Activated gamma-delta T cell treated with anti-CD3 and anti-CD28 coated beads, Interleukin-2, amount 50 U/mL, for 16 hours (primary cell): ENCODE data around the gene ATAD1.
"Not testable (repeated sequence)": the region's sequence is repeated elsewhere in the genome, so short reads cannot be mapped to it uniquely, and the experiment has no call there.

Source experiments
- DNase-seq: peaks from one replicate; pipeline ENCODE4 v3.0.0-alpha.2; 2020; ENCODE audit warnings: low read depth

Gene ATAD1

DNA sequence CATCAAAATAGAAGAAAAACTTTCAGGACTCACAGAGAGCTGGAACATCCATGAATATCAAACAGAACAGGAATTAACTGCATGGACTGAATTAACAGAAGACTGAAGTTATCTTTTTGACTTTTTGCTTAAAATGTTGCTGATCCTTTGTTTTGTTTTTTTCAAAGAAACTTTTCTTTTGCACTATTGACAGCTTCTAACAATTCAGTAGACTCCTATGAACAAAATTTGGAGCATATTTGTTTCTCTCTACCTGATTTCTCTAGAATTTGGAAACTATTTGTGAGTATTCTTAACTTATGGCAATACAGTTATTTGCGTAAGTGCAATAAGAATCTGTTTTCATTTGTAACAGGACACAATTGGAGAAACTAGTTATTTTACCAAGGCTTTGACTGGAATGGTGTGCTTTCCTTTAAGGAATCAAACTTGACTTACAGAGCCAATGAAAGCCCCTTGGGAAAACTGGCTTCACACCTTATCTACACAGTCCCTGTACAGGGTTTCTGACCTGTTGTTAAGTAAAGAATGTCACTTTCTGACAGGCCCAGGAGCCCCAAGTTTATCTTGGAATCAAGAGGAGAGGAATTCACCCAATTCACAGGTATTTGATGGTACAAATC, 16.1 kb downstream of the ATAD1 start:
- DNase-seq: not testable (repeated sequence)

DNA sequence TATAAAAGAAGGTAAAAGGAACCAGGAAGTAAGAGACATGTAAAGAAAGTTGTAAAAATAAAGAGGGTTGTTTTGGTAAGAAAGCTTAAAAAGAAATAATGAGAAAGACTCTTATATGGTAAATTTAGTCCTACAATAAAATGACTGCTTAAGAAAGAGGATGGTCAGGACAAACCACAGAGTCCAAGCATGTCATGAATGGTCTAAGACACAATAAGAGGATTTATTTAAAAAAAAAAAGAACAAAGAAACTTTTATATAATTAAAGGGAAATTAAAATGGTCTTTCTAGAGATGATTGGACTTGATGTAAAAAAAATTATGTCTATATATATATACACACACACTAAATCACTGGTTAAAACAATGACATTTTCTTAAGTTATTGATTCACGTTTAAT, 18.2 kb downstream of the ATAD1 start:
- no peak for DNase-seq

DNA sequence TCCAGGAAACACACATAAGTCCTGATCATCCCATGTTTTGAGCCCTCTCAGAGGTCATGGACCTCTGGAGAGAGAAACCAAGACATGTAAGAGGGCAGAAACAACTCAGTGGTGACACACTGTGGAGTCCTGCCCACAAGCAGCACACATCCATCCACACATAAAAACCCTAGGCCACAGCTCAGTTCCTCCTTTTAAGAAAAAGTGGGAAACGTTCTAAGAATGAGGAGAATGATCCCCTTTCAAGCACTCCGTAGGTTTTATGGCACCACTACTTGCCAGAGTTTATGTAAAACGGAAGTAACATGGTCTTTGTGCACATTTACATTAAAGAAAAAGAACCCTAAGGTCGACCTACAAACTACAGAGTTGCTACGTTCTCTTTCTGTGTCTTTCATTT, 19.9 kb downstream of the ATAD1 start:
- no peak for DNase-seq

DNA sequence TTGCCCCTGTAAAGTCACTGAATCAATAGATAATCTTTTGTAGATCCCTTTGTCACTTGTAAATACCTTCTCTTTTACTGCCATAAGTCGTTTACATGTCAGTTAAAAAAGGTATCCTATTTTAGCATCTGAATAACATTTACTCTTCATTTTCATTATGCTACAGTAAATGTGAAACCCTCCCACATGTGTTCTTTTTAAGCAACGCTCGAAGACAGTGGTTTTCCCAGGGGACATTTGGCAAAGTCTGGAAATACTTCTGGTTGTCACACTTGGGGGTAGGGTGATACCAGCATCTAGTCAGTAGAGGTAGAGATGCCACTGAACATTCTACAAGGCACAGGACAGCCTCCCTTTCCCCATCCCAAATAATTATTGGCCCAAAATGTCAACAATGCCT, 23.7 kb downstream of the ATAD1 start:
- DNase-seq: no peak

DNA sequence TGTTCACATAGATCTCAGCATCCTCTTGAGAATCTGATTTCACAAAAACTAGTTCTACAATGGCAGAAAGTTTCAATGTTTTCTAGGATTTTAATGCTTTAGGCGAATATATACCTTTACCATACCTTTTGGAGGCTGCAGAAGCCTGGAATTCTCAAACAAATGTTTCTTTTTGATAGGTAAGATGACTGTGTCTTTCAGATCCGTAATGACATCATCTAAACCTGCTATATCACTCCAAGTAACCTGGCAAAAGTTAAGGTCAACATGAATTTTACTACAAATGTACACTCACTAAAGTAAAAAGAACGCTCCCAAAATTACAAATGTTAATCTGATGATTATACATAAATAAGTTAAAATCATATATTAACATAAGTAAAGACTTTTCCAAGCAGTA, 27.8 kb downstream of the ATAD1 start:
- no peak for DNase-seq

DNA sequence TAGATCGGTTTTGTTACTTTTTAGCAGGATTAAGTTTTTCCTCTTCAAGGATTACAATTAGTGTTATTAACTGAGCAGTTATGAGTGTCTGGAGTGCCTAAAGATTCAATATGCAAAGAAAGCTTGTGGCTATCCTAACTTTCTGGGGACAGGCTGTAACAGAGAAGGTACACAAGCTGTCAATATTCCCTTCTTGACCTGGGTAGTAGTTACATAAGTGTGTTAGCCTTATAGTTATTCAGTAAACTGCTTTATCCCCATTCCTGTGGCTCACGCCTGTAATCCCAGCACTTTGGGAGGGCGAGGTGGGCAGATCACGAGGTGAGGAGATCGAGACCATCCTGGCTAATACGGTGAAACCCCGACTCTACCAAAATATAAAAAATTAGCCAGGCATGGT, 31.6 kb downstream of the ATAD1 start:
- DNase-seq: no peak

DNA sequence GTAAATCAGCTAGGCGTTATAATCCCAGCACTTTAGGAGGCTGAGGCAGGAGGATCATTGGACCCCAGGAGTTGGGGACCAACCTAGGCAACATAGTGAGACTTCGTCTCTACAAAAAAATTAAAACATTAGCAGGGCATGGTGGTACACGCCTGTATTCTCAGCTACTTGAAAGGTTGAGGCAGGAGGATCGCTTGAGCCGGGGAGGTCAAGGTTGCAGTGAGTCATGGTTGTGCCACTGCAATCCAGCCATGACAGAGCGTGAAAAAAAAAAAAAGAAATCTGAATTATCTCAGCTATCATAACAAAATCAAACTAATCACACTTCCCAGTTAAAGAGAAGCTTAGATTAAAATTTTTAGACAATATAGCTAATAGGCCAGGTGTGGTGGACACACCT, 35.3 kb downstream of the ATAD1 start:
- no peak for DNase-seq

DNA sequence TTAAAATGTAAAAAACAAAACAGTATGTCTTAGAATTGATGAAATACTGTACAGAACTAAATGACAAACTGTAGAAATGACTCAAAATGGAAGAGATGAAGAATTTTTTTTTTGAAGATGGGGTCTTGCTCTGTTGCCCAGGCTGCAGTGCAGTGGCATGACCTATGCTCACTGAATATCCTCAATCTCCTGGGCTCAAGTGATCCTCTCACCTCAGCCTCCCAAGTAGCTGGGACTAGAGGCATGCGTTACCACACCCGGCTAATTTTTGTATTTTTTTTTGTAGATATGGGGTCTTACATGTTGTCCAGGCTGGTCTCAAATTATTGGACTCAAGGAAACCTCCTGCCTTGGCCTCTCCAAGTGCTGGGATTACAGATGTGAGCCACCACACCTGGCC, 36.5 kb downstream of the ATAD1 start:
- no peak for DNase-seq

DNA sequence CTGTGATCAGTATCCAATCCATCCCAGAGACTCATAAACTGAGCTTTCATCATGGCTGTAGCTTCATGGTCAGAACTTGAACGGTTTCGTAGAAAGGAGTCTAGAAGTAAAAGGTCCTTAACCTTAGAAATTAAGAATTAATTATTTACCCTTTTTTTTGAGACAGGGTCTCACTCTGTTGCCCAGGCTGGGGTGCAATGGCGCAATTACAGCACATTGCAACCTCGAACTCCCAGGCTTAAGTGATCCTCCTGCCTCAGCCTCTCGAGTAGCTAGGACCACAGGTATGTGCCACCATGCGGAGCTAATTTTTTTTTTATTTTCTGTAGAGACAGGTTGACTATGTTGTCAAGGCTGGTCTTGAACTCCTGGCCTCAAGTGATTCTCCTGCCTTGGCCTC, 41.7 kb downstream of the ATAD1 start:
- no peak for DNase-seq

DNA sequence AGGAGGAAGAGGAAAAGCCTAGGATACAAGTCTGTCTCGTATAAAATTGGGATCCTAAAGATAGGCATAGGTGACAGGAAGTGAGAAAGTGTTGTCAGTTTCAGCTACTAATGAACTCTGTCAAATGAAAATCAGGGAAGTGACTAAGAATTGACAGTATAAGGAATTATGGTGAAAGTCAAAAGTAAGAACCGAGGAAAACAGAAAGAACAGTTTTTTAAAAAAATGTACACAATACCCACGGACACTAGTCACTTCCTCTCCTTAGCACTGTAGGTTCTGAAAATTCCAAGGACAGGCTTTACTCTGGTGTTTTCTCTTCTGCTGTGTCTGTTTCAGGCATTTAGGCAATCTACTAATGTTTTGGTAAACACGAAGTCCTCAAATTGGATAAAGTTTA, 42.3 kb downstream of the ATAD1 start:
- DNase-seq: no peak

DNA sequence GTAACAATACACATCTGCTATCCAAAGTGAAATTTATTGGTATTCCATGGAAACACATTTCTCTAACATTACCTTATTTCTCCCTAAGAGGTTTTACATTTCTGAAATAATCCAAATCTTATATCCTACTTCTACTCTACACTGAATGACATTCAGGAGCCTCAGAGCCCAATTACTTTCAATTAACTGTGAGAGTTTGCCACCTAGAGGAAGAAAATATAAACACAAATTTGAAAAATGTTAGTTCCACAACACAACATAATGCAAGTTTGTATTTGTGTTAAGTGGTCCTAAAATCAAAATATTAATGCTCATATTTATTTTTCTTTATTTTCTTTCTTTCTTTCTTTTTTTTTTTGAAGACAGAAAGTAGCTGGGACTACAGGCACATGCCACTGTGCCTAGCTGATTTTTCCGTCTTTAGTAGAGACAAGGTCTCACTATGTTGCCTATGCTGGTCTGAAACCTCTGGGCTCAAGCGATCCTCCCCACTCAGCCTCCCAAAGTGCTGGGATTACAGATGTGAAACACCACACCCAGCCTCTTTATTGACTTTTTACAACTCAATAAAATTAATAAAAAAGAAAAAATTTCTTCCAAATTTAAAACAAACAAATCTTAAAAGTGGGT, 46.0 kb downstream of the ATAD1 start:
- DNase-seq: no peak

DNA sequence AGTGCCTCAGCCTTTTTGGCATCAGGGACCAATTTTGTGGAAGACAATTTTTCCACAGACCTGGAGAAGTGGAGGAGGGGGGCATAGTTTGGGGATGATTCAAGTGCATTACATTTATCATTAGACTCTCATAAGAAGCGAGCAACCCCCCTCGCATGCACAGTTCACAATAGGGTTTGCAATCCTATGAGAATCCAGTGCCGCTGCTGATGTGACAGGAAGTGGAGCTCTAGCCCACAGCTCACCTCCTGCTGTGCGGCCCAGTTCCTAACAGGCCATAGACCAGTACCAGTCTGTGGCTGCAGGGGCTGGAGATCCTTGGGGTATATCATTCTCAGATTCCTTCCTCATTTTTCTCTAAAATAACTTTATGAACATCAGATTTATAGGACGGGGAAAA, 50.8 kb downstream of the ATAD1 start:
- DNase-seq: no peak

DNA sequence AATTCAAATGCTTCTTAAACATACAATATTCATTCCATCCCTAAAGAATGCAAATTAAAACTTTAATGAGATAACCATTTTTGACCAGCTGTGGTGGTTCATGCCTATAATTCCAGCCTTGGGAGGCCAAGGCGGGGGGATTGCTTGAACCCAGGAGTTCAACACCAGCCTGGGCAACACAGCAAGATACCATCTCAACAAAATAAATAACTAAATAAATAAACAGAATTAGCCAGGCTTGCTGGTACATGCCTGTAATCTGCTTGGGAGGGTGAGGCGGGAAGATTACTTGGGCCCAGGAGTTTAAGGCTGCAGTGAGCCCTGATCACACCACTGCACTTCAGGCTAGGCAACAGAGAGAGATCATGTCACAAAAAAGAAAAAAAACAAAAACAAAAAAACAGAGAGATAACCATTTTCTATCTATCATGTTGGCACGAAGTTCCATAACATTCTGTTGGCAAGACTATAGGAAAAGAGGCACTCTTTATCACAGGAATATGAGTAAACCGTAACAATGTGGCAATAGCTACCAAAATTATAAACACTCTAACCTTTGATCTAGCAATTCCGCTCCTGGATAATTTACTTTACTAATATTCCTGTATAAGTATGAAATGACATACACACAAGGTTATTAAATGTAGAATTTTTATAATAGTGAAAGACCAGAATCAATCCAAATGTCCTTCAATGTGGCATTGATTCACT, 52.2 kb downstream of the ATAD1 start:
- DNase-seq: no peak

DNA sequence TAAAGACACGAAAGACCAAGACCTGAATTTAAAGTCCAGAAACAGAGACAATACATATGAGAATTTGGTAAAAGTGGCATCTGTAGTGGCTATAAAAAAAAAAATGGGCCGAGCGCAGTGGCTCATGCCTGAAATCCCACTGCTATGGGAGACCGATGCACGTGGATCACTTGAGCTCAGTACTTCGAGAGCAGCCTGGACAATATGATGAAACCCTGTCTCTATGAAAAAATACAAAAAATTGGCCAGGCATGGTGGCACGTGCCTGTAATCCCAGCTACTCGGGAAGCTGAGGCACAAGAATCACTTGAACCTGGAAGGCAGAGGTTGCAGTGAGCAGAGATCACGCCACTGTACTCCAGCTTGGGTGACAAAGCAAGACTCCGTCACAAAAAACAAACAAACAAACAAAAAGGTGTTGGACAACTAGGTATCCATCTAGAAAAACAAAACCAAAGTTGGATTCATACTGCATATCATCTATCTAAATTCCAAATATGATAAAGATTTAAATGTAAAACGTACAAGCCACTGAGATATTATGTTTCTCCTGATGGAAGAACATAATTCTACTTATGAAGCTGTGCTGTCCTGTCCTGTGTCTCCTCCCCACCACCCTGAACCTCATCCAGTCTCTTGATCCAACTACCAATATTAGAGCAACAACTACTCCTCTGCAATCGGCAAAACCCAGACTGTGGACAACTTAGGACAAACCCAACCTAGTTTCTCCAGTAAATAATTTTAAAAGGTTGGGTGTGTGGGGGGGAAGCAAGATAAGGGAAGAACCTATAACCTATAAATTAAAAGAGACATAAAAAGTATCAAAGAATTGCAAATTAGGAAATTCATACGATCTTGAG, 53.7 kb downstream of the ATAD1 start:
- DNase-seq: no peak

DNA sequence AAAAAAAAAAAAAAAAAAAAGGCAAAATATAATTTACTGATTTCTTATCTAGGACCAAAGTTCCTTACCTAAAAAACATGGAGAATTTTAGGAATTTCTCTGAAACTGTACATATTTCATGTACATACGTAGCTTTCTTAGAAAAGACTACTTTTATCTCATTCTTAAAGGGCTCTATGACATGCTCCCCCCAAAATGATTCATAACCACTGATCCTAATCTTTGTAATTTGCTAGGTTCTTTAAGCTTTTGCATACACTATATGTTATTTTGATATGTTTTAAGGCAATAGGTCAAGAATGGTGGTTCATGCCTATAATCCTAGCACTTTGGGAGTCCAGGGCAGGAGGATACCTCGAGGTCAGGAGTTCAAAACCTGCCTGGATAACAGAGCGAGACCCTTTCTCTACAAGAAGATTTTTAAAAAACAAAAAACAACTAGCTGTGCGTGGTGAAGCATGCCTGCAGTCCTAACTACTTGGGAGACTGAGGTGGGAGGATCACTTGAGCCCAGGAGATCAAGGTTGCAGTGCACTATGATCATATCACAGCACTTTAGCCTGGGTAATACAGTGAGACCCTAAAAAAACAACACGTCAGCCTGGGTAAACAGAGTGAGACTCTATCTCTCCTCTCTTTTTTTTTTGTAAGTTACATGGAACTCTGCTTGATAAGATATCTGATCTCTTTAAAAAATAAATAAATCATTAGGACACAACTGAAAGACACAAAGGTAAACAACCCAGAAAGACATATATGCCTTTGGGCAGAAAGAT, 54.8 kb downstream of the ATAD1 start:
- no peak for DNase-seq

DNA sequence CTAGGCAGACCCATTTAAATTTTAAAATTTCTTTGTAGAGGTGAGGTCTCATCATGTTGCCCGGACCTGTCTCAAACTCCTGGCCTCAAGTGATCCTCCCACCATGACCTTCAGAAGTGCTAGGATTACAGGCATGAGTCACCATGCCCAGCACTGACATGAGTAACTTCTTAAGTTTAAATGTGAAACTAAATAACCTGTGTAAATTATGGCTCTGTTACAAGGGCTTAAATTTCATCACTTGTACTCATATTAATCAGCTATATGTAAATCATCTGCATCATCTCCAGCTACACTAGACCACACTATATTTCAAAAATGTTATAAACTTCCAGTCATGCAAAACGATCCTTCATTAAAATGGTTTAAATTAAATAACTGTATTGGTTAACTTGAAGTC, 56.1 kb downstream of the ATAD1 start:
- DNase-seq: peak; percentile 4

DNA sequence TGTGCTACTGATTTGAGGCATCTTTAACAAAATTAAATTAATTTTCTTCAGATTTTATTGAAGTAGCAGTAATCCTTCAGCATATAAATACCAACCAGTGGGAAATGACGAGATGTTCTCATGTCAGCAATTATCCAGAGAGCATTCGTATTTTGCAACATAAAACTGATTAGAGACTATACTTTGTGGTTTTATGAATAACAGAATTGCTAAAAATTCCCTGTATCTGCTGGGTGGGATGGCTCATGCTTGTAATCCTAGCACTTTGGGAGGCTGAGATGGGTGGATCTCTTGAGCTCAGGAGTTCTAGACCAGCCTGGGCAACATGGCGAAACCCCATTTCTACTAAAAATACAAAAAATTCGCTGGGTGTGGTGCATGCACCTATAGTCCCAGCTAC, 56.9 kb downstream of the ATAD1 start:
- DNase-seq: no peak

DNA sequence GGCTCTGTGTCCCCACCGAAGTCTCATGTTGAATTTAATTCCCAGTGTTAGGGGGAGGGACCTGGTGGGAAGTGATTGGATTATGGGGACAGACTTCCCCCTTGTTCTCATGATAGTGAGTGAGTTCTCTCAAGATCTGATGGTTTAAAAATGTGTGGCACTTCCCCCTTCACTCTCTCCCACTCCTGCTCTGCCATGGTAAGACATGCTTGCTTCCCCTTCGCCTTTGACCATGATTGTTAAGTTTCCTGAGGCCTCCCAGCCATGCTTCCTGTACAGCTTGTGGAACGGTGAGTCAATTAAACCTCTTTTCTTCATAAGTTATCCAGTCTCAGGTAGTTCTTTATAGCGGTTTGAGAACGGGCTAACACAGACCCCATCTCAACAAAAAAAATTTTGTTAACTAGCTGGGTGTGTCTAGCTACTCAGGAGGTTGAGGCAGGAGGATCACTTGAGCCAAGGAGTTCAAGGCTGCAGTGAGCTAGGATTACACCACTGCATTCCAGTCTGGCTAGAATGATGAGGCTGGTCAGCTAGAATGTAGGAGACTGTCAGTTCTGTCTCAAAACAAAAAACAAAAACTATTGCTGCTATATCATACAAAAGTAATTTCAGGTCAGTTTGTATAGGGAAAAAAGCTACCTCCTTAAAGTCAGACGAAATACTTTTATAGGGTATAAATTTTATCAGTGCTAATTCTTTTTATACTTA, 57.7 kb downstream of the ATAD1 start:
- no peak for DNase-seq

DNA sequence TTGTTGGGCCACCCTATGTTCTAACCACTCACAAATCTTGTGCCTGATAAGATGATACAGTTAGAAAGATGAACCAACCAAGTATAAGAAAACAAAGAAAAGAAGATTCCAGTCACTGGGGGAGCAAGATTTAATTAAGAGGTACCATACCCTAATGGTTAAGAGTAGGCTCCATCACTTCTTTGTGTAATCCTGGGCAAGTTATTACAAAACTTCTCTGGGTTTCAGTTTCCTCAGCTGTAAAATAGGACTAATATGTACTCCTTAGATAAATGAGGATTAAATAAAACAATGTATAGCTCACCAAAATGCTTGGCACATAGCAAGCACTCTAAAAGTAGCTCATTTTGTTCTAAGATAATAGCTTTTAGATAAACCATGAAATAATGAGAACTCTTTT, 58.5 kb downstream of the ATAD1 start:
- DNase-seq: no peak

DNA sequence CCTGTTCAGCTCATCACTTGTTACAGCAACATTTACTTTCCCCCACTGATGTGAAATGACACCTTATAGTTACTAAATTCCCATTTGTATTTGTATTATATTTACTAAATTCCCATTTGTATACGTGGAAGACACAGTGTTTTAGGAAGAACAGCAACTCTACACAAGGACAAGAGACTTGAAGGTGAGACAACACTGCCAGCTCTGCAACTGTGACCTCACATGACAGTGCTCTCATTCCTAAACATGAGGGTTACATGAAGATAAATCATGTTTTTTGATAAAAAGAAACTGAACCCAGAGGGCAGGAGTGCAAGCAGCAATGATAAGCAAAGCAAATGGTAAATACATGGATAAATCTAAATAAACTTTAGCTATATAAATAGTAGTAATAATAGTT, 60.3 kb downstream of the ATAD1 start:
- no peak for DNase-seq
